ENCODE results near the gene SLAMF1. TPM values are rescaled to one million over a fixed set of nuclear protein-coding genes. Genes with fewer than 3 reads are reported as not detected.

The SLAMF1 gene
- total RNA-seq, 4 donors from 2014 or later, result 0.33 to 2.5 (median 0.76) TPM

- H3K27ac ChIP-seq, result no peak overlapping the region
- no peak for DNase-seq
- H3K4me1 ChIP-seq, result no peaks in the 10 kb centered on the region
- 40 to 45% methylated on average over 2 of the region's 2 CpGs for WGBS, 2 donors
- intact Hi-C loops (cut with DNase I), result no loop called here
- no peak for TF ChIP-seq CTCF (IDR thresholded peaks at IDR 0.05)
- no peak for TF ChIP-seq POLR2A (IDR thresholded peaks at IDR 0.05)
- no peaks in the 10 kb centered on the region for H3K36me3 ChIP-seq
- H3K9me3 ChIP-seq, result no peaks in the 10 kb centered on the region
- no peaks in the 10 kb centered on the region for H3K27me3 ChIP-seq
- no peak overlapping the region for H3K4me3 ChIP-seq (replicated peaks in 1 of 3)
These were observed 70.0 kb downstream of the SLAMF1 start for GRCh38 chr1:160576884-160577283.

GRCh38 chr1:160576390-160576789 is 70.5 kb downstream of the SLAMF1 start:
- H3K27me3 ChIP-seq, result no peaks in the 10 kb centered on the region
- DNase-seq, result no peak
- TF ChIP-seq CTCF (IDR thresholded peaks at IDR 0.05), result no peak
- H3K27ac ChIP-seq, result no peak overlapping the region
- WGBS, 2 donors, result 82 to 90% methylated on average over 3 of the region's 3 CpGs
- no peak overlapping the region for H3K4me3 ChIP-seq (replicated peaks in 1 of 3)
- no peaks in the 10 kb centered on the region for H3K9me3 ChIP-seq
- intact Hi-C loops (cut with DNase I), result no loop called here
- H3K36me3 ChIP-seq, result no peaks in the 10 kb centered on the region
- no peaks in the 10 kb centered on the region for H3K4me1 ChIP-seq

- Histone ChIP-seq H3K27me3 (no peaks in the 10 kb centered on the region), H3K27ac (no peak overlapping the region), H3K9me3 (no peaks in the 10 kb centered on the region), H3K36me3 (no peaks in the 10 kb centered on the region), H3K4me3 (replicated peaks in 1 of 3) (no peak overlapping the region), H3K4me1 (no peaks in the 10 kb centered on the region)
- TF ChIP-seq POLR2A (IDR thresholded peaks at IDR 0.05) (no peak), CTCF (IDR thresholded peaks at IDR 0.05) (no peak)
- WGBS, 2 donors, result 78 to 83% methylated on average over 5 of the region's 5 CpGs
- intact Hi-C loops (cut with DNase I), result no loop called here
- DNase-seq, result no peak
These were observed 71.7 kb downstream of the SLAMF1 start for GRCh38 chr1:160575112-160575664.

GRCh38 chr1:160570840-160571239 is 76.0 kb downstream of the SLAMF1 start:
- 85 to 92% methylated on average over 3 of the region's 3 CpGs for WGBS, 2 donors
- Histone ChIP-seq H3K27ac (no peak overlapping the region), H3K4me1 (no peaks in the 10 kb centered on the region), H3K27me3 (no peaks in the 10 kb centered on the region), H3K9me3 (no peaks in the 10 kb centered on the region), H3K36me3 (no peaks in the 10 kb centered on the region), H3K4me3 (replicated peaks in 1 of 3) (no peak overlapping the region)
- no peak for DNase-seq
- intact Hi-C loops (cut with DNase I), result no loop called here
- TF ChIP-seq CTCF (IDR thresholded peaks at IDR 0.05) (no peak), POLR2A (IDR thresholded peaks at IDR 0.05) (no peak)

- no peak overlapping the region for H3K4me3 ChIP-seq (replicated peaks in 1 of 3)
- no peaks in the 10 kb centered on the region for H3K9me3 ChIP-seq
- no peaks in the 10 kb centered on the region for H3K36me3 ChIP-seq
- H3K4me1 ChIP-seq, result no peaks in the 10 kb centered on the region
- no peaks in the 10 kb centered on the region for H3K27me3 ChIP-seq
- 80 to 82% methylated on average over 2 of the region's 2 CpGs for WGBS, 2 donors
- no peak overlapping the region for H3K27ac ChIP-seq
- TF ChIP-seq CTCF (IDR thresholded peaks at IDR 0.05) (no peak), POLR2A (IDR thresholded peaks at IDR 0.05) (no peak)
- DNase-seq, result no peak
- intact Hi-C loops (cut with DNase I), result no loop called here
These were observed 77.0 kb downstream of the SLAMF1 start for GRCh38 chr1:160569806-160570205.

Data from thyroid gland (tissue), 4 donors.